SU-DHL-6 (cell line): ENCODE results near the gene MADD.

Experiments used
- CTCF ChIP-seq: fragments of 200-600 bp; sonication (generic); IDR thresholded peaks from one replicate; pipeline ENCODE4 v1.5.1; 2017; ENCODE audit warnings: antibody characterized with exemption, mild to moderate bottlenecking, low read length, moderate library complexity; ENCODE audit not compliant: insufficient read depth, poor library complexity, severe bottlenecking
- EZH2phosphoT487 ChIP-seq: fragments of 200-600 bp; sonication (generic), shearing (Covaris generic); conservative IDR thresholded peaks from 2 replicates; pipeline ENCODE4 v1.6.1; 2018; ENCODE audit warnings: mild to moderate bottlenecking, antibody characterized with exemption, low read length, moderate library complexity, mixed read lengths

DNA sequence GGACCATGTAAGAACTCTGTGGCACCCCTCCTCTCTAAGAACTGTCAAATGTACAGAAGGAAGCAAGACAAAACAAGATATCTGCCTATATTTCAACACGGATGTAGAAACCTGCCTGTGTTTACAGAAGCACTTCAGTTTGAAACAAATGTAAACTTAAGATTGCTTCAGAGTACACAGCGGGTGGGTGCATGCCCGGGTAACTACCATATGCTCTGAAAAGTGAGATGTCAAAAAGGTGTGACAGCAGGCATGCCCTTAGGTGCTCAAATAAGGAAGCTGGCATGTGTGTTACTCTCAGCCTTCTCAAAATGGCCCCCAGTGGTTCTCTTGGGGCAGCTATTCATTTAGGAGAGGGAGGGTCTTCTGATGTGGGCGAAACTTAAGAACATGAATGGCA lies 26.5 kb upstream of the MADD start:
- TF ChIP-seq CTCF = no peak
- no peak for TF ChIP-seq EZH2phosphoT487
